ENCODE results near the gene TUBB8.

TUBB8 gene

GRCh38 chr10:48996-49395 lies at the start of gene TUBB8:
Gene TUBB8 (minus strand): TSS chr10:49296. CDS start chr10:49238, 58 bp downstream.
- Histone ChIP-seq H3K4me2 (no peak within 1 kb of the TSS), H3K27me3 (ENCODE audit: insufficient read depth, low read depth) (no peaks in the 10 kb centered on the region), H2AFZ (ENCODE audit: low read depth) (no peak within 1 kb of the TSS), H3K36me3 (ENCODE audit: insufficient read depth) (no peaks in the 10 kb centered on the region), H4K20me1 (ENCODE audit: insufficient read depth) (no peaks in the 10 kb centered on the region), H3K4me1 (ENCODE audit: low read depth, poor library complexity, severe bottlenecking) (no peaks in the 10 kb centered on the region), H3K9ac (no peak within 1 kb of the TSS), H3K27ac (no peak within 1 kb of the TSS), H3K4me3 (IDR thresholded peaks at IDR 0.05; ENCODE audit: insufficient read depth, low read depth, low read length) (no peak within 1 kb of the TSS), H3K79me2 (ENCODE audit: insufficient read depth, low read depth) (no peaks in the 10 kb centered on the region)
- no peak for TF ChIP-seq CTCF (conservative IDR thresholded peaks at IDR 0.05; ENCODE audit: low read depth, low read length)

DNA sequence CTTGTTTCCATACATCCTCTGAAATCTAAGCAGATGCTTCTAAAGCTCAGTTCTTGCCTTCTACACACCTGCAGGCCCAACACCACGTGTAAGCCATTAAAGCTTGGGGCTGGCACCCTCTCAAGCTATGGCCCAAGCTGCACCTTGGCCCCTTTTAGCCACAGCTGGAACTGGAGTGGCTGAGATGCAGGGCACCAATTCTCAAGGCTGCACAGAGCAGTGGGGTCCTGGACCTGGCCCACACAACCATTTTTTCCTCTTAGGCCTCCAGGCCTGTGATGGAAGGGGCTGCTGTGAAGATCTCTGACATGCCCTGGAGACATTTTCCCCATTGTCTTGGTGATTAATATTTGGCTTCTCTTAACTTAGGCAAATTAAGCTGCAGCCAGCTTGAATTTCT lies 47.4 kb upstream of the TUBB8 start:
- Histone ChIP-seq H3K4me2 (no peak overlapping the region), H3K27me3 (ENCODE audit: insufficient read depth, low read depth) (no peaks in the 10 kb centered on the region), H3K9ac (no peak overlapping the region), H3K79me2 (ENCODE audit: insufficient read depth, low read depth) (no peaks in the 10 kb centered on the region), H3K27ac (no peak overlapping the region), H4K20me1 (ENCODE audit: insufficient read depth) (no peaks in the 10 kb centered on the region), H3K4me3 (IDR thresholded peaks at IDR 0.05; ENCODE audit: insufficient read depth, low read depth, low read length) (no peak overlapping the region), H2AFZ (ENCODE audit: low read depth) (no peak overlapping the region), H3K36me3 (ENCODE audit: insufficient read depth) (no peaks in the 10 kb centered on the region), H3K4me1 (ENCODE audit: low read depth, poor library complexity, severe bottlenecking) (no peaks in the 10 kb centered on the region)
- TF ChIP-seq CTCF (conservative IDR thresholded peaks at IDR 0.05; ENCODE audit: low read depth, low read length), result no peak

GRCh38 chr10:95356-96115 lies 46.4 kb upstream of the TUBB8 start:
- no peak overlapping the region for H2AFZ ChIP-seq (ENCODE audit: low read depth)

GRCh38 chr10:94613-95012 lies 45.5 kb upstream of the TUBB8 start:
- H2AFZ ChIP-seq (ENCODE audit: low read depth), result no peak overlapping the region
- H3K4me2 ChIP-seq, result no peak overlapping the region
- no peak overlapping the region for H3K4me3 ChIP-seq (IDR thresholded peaks at IDR 0.05; ENCODE audit: insufficient read depth, low read depth, low read length)
- H4K20me1 ChIP-seq (ENCODE audit: insufficient read depth), result no peaks in the 10 kb centered on the region
- H3K79me2 ChIP-seq (ENCODE audit: insufficient read depth, low read depth), result no peaks in the 10 kb centered on the region
- H3K27me3 ChIP-seq (ENCODE audit: insufficient read depth, low read depth), result no peaks in the 10 kb centered on the region
- no peaks in the 10 kb centered on the region for H3K36me3 ChIP-seq (ENCODE audit: insufficient read depth)
- no peak for TF ChIP-seq CTCF (conservative IDR thresholded peaks at IDR 0.05; ENCODE audit: low read depth, low read length)
- no peak overlapping the region for H3K9ac ChIP-seq
- H3K27ac ChIP-seq, result no peak overlapping the region
- no peaks in the 10 kb centered on the region for H3K4me1 ChIP-seq (ENCODE audit: low read depth, poor library complexity, severe bottlenecking)

More at GRCh38 chr10:95356-96115, 46.4 kb upstream of the TUBB8 start:
- Histone ChIP-seq H3K9ac (no peak overlapping the region), H3K4me3 (IDR thresholded peaks at IDR 0.05; ENCODE audit: insufficient read depth, low read depth, low read length) (no peak overlapping the region), H3K79me2 (ENCODE audit: insufficient read depth, low read depth) (no peaks in the 10 kb centered on the region), H4K20me1 (ENCODE audit: insufficient read depth) (no peaks in the 10 kb centered on the region), H3K36me3 (ENCODE audit: insufficient read depth) (no peaks in the 10 kb centered on the region), H3K4me1 (ENCODE audit: low read depth, poor library complexity, severe bottlenecking) (no peaks in the 10 kb centered on the region), H3K4me2 (no peak overlapping the region), H3K27ac (no peak overlapping the region), H3K27me3 (ENCODE audit: insufficient read depth, low read depth) (no peaks in the 10 kb centered on the region)
- no peak for TF ChIP-seq CTCF (conservative IDR thresholded peaks at IDR 0.05; ENCODE audit: low read depth, low read length)

All from KMS-11 (cell line).